ENCODE data around the gene PTPRD.

GRCh38 chr9:8381601-8382000 lies 2231.2 kb downstream of the PTPRD start:
- TF ChIP-seq, protein P1, sequence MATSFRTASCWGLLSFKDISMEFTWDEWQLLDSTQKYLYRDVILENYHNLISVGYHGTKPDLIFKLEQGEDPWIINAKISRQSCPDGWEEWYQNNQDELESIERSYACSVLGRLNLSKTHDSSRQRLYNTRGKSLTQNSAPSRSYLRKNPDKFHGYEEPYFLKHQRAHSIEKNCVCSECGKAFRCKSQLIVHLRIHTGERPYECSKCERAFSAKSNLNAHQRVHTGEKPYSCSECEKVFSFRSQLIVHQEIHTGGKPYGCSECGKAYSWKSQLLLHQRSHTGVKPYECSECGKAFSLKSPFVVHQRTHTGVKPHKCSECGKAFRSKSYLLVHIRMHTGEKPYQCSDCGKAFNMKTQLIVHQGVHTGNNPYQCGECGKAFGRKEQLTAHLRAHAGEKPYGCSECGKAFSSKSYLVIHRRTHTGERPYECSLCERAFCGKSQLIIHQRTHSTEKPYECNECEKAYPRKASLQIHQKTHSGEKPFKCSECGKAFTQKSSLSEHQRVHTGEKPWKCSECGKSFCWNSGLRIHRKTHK (tag by site-specific recombination; IDR thresholded peaks at IDR 0.05) = no peak
- TF ChIP-seq ZNF423 (tag by site-specific recombination; IDR thresholded peaks at IDR 0.05) = no peak
- TF ChIP-seq ZFP3 (tag by site-specific recombination; IDR thresholded peaks at IDR 0.05; ENCODE audit: low read depth) = no peak
- no peak for TF ChIP-seq CTCF (tag by site-specific recombination; IDR thresholded peaks at IDR 0.05)
- TF ChIP-seq ZBTB17 (tag by site-specific recombination; IDR thresholded peaks at IDR 0.05) = no peak
- TF ChIP-seq, protein P2, sequence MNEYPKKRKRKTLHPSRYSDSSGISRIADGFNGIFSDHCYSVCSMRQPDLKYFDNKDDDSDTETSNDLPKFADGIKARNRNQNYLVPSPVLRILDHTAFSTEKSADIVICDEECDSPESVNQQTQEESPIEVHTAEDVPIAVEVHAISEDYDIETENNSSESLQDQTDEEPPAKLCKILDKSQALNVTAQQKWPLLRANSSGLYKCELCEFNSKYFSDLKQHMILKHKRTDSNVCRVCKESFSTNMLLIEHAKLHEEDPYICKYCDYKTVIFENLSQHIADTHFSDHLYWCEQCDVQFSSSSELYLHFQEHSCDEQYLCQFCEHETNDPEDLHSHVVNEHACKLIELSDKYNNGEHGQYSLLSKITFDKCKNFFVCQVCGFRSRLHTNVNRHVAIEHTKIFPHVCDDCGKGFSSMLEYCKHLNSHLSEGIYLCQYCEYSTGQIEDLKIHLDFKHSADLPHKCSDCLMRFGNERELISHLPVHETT (tag by site-specific recombination; IDR thresholded peaks at IDR 0.05) = no peak
- TF ChIP-seq REST (tag by site-specific recombination; IDR thresholded peaks at IDR 0.05) = no peak
- no peak for TF ChIP-seq ZNF174 (tag by site-specific recombination; IDR thresholded peaks at IDR 0.05)
- no peak for TF ChIP-seq MZF1 (tag by site-specific recombination; IDR thresholded peaks at IDR 0.05; ENCODE audit: borderline replicate concordance)
- TF ChIP-seq TSHZ1 (tag by site-specific recombination; IDR thresholded peaks at IDR 0.05; ENCODE audit: borderline replicate concordance) = no peak
- TF ChIP-seq ZNF488 (tag by site-specific recombination; IDR thresholded peaks at IDR 0.05) = no peak
- TF ChIP-seq, protein P3, sequence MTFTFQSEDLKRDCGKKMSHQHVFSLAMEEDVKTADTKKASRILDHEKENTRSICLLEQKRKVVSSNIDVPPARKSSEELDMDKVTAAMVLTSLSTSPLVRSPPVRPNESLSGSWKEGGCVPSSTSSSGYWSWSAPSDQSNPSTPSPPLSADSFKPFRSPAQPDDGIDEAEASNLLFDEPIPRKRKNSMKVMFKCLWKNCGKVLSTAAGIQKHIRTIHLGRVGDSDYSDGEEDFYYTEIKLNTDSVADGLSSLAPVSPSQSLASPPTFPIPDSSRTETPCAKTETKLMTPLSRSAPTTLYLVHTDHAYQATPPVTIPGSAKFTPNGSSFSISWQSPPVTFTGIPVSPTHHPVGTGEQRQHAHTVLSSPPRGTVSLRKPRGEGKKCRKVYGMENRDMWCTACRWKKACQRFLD (tag by site-specific recombination; IDR thresholded peaks at IDR 0.05) = no peak
- no peak for TF ChIP-seq PRDM10 (tag by site-specific recombination; IDR thresholded peaks at IDR 0.05)
